HG03135 (cell line): ENCODE data around the gene PRADC1.
A peak's percentile ranks its signal among the peaks of the same experiment; 100 is the strongest.

Experiments
- ATAC-seq: cut with Tn5 transposase; IDR thresholded peaks from one replicate; pipeline ENCODE4 v1.9.1; 2021; ENCODE audit warnings: mild to moderate bottlenecking, moderate library complexity; ENCODE audit not compliant: unreplicated experiment

PRADC1 gene

DNA sequence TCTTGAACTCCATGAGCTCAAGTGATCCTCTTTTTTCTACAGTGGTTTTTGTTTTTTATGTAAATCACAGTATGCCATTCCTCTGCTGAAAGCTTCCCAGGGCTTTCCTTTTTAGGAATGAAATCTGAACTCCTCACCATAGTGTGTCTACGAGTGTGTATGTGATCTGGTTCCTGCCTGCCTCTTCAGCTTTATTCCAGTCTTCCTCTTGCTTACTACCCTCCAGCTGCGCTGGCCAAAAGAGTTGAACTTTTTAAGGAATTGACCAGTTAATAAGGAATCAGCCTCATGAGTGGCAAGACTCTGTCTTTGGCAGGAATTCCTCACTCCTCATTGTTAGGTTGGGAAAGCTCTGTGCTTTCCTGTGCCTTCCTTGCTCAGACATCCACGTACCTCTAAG, 5.1 kb upstream of the PRADC1 start:
- ATAC-seq = no peak

DNA sequence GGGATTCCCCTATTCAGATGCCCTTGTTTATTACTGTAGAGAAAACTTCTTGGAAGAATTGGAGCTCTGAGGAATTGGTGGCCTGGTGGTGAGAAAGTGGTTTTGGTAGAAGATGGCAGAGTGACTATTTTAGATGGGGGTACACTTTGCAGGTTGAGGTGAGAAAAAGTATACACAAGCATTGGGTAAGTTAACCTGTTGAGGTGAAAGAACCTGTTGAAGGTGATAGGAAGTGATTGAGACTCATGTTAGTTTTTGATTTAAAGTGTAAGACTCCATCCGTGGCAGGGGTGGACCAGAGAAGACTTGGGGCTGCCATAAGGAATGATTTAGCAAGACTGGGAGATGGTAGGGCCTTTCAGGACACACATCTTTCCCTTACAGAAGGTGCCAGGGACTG, 4.1 kb upstream of the PRADC1 start:
- no peak for ATAC-seq

DNA sequence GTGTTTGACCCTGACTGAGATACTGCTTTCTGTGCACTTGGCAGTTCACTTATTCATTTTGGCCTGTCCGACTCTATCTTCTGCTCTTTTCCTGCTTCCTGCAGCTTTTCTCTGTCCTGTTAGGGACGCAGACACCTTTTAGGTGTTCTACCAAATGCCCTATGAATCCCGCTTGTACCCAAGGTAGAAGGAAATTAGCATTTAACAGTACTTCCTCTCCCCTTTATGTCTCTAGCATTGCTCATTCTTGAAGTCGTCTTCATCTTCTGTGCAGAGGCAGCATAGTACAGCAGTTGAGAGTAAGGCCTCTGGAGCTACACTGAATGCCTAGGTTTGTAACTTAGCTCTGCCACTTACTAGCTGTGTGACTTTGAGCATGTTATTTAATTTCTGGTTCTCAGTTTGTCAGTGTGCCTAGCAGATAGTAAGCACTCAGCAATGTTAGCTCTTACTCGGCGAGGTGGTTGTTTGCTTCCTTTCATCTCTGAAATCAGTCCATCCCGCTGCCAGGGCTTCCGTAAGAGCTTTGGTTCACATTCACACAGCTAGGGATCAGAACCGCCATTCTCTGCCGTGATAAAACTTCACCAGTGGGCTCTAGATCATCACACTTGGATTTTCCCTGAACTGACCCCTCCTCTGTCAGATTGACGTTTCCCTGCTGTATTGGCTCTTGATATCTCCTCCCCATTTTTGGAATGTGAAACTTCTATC, 2.4 kb upstream of the PRADC1 start:
- no peak for ATAC-seq

DNA sequence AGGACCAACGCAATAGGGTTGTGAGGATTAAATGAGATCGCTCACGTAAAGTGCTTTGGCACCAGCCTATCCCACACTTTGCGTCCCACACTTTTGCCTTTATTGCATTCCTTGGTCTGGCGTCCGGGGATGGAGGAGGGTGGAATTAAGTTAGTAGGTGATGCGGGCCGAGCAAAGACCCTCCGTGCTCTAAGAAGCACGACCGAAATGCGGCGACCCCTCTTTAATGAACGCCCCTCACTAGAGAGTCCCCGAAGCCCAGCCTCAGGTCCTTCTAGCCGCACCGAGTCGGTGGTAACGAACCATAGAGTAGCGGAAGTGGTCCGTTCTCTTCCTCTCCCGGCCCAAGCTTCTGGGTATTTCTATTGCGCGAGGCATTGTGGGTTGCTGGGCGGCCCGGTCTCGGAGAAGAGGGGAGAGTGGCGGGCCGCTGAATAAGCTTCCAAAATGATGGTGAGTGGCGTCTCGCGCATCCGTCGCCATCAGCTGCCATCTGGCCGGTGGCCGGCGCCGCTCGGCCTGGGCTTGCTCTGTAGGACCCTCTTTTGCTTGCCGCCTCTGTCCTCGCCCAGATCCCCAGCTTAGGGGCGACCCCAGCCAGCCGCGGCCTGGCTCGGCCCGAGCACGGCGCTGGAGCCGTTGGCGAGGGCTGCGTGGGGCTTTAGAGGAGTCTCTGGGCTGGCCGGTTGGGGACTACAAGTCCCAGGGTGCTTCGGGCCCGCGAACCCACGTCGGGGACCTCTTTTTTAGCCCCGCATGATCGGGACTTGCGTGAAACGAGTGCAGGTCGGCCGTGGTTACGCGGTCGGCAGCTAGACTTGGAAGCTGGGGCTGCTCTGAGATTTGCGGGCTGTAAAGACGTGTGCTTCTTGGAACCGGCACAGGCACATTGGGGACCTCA, 1.1 kb upstream of the PRADC1 start, which contains the start of gene CCT7:
Gene CCT7 (plus strand): TSS at position 377 of the 901 bp plus-strand sequence. CDS start 71 bp downstream, at position 448.
- ATAC-seq = peak; percentile 61

DNA sequence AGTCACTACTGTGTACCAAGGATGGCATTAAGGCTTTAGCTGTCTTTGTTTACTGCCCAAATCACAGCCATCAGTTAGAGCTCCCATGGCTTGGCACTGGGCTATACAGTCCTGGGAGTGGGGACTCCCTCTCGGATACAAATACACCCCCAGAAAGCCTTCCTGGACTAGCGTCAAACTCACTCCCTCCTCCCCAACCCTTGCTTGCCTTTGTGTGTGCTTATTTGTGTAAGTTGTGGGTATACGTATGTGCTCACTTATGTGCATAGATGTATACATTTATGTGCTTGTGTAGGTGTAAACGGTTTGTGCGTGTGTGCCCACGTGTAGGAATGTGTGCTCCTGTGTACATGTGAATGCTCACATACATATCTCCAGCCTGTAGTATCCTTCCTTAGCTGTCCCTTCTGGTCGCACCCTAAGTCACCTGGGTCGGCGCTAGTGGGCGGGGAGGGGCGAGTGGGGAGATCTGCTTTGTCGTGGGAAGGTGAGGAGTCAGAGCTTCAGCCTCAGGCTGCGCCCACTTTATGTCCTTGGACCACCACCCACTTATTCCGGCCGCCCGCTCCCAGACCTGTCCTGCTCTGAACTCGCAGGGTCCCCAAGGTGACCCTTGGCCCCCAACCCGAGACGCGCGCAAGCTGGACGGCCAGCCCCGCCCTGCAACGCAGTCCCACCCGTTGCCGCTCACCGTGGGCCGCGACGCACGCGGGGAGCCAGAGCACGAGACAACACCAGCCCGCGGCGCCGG, 461 bp downstream of the PRADC1 start:
- ATAC-seq = peak; percentile 8

DNA sequence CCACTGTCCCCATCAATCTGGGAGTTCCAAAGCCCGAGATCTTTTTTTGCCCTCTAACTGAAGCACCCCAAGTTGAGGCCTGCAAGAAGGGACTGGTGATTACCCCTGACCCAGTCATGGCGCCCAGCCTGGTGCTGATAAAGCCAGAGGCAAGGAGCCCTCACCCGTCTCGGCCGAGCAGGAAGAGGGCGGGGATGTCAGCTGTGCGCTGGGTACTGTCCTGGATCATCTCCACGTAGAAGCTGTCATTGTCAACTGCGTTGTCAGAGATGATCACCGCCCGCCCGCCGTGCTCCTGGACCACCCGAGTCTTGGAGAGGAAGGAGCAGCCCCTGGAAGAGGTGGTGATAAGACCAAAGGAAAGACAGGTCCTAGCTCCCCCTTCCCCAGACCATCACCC, 4.4 kb downstream of the PRADC1 start:
- no peak for ATAC-seq

DNA sequence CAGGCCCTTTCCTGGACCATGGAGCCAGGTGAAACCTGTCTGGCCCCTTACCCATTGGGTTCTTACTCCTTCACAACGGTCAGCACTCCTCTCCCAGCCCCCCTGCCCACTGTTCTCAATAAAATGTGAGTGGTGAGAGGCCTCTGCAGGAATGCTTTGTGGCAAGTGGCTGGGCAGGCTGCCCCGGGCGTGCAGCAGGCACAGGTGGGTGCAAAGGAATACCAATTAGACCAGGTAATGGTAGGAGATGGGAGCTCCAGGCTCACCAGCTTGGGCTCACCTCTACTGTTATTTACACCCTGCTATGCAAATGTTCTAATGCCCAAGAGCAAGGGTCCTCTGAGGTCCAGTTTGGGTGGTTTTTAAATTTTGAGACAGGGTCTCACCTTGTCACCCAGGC, 6.0 kb downstream of the PRADC1 start:
- ATAC-seq = no peak

DNA sequence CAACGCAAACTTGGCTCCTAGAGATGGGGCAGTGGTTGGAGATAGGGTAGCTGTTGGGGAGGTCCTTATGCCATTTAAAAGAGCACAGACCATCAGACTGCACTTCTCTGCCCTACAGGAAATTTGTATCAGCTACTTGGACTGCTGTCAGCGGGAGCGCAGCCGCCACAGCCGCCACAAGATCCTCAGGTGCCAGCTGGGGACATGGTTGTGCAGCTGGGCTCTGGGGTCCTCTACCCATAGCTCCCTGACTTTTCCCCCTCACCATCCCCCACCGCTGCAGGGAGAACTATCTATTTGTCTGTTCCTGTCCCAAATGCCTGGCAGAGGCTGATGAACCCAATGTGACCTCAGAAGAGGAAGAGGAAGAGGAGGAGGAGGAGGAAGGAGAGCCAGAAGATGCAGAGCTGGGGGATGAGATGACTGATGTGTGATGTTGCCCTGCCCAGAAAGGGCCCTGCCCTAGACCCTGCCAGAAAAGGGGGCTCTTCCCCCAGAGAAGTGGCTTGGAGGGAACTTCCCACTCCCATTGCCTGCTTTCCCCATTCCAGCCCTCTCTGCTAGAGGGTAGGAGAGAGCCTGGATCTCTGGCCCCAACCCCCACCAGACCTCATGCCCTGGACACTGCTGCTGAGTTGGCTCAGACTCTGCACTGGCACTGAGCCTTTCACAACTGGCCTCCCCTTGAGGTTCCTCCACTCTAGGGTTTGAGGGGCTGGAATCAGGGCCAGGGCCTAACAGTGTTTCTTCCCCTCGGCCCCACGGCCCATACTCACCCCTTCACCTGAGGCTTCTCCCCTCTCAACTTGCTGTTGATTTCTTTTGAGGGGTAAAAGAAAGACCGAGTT, 7.3 kb downstream of the PRADC1 start:
- no peak for ATAC-seq

DNA sequence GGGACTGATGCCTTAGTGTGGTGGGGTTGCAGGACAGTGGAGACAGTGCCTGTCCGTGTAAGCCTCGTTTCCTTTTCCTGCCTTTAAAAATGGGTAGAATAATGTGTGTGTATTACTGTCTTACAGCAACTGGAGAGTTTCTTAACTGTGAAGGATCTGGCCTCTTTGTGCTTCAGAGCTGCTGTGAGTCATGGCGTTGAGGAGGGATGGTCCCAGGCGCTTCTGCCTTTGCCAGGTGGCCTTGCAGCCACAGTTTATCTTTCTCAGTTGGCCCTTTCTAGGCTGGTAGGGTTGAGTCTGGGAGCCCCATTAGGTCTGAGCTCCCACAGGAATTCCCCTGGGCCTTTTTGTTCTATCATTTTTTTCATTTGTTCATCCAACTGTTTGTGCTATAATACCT, 9.2 kb downstream of the PRADC1 start:
- ATAC-seq = no peak

DNA sequence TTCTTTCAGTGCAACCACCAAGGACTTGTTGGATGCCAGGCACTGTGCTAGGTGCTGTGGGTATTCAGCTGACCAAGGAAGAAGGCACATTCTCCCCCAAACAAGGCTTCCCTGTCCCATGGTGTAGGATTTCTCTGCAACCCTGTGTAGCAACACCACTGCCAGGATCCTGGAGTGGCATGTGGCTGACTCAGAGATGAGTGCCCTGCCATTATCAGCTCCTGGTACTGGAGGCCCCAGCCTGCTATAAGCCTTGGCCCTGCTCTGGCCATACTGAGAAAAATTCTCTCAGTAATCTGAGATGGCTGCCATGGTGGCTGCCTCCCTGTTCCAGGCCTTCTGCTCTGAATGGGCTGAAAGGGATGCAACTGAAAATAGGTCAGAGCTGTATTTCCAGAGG, 14.7 kb downstream of the PRADC1 start:
- no peak for ATAC-seq

DNA sequence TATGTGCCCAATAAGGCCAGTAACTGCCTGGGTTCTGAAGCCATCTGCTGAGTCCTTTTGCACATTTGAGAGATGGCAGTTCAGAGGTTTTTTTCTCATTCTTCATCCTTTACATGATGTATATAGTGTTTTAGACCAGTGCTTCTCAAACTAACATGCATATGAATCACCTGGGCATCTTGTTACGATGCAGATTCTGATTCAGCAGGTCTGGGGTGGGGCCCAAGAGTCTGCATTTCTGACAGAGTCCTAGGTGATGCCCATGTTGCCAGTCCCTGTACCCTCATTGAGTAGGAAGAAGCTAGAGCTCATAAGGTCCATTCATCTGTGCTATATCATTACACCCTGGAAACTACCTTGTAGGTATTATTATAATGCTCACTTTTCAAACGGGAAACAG, 15.2 kb downstream of the PRADC1 start:
- ATAC-seq = no peak

DNA sequence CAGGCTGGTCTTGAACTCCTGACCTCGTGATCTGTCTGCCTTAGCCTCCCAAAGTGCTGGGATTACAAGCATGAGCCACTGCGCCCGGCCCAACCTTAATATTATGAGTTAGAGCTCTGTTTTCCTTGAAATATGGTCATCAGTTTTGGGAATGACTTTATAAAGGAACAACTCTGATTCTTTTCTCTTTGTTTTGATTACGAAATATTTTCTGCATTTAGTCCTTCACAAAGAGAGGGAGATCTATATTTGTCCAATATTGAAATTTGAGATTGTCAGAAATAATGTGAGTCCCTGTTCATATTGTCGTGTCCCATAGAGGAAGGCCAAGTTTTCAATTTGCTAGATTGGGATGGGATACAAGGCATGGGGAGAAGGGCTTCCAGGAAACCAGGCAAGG, 15.9 kb downstream of the PRADC1 start:
- ATAC-seq = no peak

DNA sequence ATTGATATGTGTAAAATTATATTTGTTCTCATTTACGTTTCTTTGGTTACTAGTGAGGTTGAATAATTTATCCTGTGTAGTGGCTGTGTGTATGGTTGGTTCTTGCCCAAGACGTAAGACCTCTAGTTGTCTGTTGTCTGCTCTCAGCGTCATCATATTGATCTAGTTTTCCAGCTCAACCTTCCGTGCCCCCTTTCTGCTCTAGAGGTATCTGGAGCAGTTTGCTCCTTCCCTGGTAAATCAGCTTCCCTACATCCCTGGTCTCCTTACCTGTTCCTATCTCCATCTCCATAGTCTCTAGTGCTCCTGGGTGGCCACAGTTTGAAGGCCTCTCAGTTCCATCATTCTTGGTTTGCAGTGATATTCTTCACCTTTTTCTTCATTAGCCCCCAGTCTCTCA, 17.8 kb downstream of the PRADC1 start:
- no peak for ATAC-seq

DNA sequence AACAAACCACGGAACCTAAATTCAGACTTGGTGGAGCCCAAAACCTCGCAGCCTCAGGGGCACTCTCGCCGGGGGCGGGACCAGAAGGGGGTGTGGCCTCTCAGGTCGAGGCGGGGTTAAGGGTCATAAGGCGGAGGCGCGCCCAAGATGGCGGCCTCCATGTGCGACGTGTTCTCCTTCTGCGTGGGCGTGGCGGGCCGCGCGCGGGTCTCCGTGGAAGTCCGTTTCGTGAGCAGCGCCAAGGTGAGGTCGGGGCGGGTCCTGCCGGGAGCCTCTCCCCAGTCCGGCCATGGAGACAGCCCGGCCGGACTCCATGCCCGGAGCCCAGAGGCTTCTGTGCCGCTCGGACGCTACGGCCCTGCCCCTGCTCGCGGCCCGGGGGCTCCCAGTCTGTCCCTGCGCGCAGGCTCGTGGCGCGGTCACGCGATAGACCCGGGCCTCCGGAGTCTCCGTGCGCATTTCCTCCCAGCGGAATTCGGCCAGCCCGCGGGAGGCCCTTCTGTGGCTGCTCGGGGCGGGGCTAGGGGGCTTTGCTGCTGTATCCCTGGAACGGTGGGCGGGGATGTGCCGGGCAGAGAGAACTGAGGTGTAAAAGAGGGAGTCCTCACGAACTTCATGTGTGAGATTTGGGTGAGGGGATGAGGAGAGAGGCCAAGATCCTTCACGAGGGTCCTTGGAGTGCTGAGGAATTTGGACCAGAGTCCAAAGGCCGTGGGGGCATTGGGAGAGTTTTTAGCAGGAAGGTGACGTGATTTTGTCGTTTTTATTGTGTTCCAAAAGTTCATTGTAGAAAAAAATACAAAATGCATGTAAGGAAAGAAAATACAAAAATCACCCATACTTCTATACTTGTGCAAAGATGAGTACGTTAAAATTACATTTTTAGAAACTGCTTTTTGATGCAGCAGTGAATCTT, 18.7 kb downstream of the PRADC1 start, which contains the start of gene SMYD5:
Gene SMYD5 (plus strand): TSS at position 126 of the 916 bp plus-strand sequence. CDS start 22 bp downstream, at position 148.
- peak; percentile 92 for ATAC-seq

DNA sequence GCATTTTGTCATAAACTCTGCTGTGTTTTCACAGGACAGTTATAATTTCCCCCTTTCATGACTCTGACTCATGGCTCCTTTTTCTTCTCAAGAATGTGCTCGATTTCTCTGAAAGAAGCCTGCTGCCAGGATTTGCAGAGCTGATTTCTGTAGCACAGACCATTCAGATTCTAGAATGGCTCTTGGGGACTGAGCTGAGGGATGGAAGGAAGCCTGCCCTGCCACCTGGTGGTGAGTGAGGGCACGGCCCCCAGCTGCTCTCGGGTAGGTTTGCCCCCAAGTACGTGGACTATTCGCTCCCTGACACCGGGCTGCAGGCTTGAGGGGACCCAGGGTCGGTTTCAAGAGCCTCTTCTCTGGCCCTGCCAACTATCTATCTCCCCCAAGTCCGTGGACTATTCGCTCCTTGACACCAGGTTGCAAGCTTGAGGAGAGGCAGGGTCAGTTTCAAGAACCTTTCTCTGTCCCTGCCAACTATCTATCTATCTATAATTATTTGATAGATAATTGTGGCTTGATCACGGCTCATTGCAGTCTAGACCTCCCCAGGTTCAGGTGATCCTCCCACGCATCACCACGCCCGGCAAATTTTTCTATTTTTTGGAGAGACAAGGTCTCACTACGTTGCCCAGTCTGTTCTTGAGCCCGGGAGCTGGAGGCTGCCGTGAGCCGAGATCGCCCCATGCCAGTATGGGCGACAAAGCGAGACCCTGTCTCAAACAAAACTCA, 20.4 kb downstream of the PRADC1 start:
- peak; percentile 68 for ATAC-seq

DNA sequence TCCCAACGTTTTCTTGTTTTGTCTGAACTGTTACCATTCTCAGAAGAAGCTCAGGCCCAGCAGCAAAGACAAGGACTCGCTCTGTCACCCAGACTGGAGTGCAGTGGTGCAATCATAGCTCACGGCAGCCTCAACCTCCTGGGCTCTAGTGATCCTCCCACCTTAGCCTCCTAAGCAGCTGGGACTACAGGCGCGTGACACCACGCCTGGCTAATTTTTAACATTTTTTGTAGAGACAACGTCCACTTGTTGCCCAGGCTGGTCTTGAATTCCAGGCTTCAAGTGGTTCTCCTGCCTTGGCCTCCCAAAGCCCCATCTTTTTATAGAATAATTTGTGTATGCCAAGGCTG, 21.0 kb downstream of the PRADC1 start:
- no peak for ATAC-seq

DNA sequence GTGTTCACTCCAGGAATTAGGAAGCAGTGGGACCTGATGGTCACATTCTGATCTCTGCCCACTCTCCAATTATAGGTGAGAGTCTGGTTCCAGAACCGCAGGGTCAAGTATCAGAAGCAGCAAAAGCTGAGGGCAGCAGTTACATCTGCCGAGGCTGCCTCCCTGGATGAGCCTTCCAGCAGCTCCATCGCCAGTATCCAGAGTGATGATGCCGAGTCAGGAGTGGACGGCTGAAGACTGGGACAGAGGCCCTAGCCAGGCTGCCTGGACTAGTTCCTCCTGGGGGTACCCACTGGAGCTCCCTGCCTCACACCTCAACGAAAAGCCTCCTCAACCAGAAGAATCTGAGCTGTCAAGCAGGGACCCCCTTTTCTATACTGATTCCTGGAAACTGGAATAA, 22.3 kb downstream of the PRADC1 start:
- ATAC-seq = no peak

DNA sequence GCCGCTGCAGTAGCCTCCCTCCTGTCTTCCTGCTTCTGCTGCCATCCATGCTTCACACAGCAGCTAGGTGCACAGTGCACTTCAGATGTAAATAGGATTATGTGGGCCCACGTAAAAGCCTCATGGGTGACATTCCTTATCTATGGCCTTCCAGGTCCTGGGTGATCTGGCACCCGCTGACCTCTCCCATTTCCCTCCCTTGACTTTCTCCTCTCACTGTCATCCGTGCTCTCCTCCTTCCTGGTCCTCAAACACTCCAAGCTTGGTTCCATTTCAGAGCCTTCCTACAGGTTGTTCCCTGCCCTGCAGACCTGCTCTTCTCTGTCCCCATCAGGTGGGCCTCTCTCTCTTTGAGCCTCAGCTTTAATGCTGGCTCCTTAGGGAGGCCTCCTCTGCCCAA, 23.0 kb downstream of the PRADC1 start:
- no peak for ATAC-seq

DNA sequence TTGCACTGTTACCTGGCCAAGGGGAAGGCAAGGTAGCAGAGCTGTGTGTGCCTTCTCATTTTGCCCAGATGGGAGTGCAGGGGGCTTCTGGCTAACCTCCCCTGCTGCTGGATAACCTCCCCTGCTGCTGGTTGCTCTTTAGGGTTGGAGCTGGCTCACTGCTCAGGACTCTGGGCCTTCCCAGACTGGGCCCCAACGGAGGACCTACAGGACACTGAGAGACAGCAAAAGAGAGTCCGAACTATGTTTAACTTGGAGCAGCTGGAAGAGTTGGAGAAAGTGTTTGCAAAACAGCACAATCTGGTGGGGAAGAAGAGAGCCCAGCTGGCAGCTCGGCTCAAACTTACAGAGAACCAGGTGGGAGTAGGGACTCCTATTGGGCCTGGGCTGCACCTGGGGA, 24.8 kb downstream of the PRADC1 start:
- ATAC-seq = no peak
